IMR-90 (cell line): ENCODE data around the gene PTCH1. TPM values are rescaled to one million over a fixed set of nuclear protein-coding genes. Genes with fewer than 3 reads are reported as not detected.

Source experiments
- ATAC-seq: fragments of 200-7000 bp; cut with Tn5 transposase; 2 replicates; pipeline ENCODE4 v1.9.1; 2020; ENCODE audit warnings: low read depth, mild to moderate bottlenecking, moderate library complexity
- BruUV-seq: library from RNA; stranded (reverse); fragments of 400-500 nt; replicated peaks from 2 replicates; lab custom pipeline; 2021; lab: Mats Ljungman, UMichigan
- CTCF ChIA-PET: fragments of 300-600 bp; formaldehyde crosslinking; extraction: SDS; loops from one replicate; lab custom pipeline; 2021; ENCODE audit warnings: antibody characterized with exemption; lab: Yijun Ruan, JAX
- POLR2A ChIA-PET: fragments of 300-600 bp; sonication (Branson Sonifier 250); formaldehyde crosslinking; loops from one replicate; lab custom pipeline; 2022; ENCODE audit warnings: antibody characterized with exemption; ENCODE audit not compliant: unreplicated experiment; lab: Charles Lee
- DNase-seq: peaks from one replicate; pipeline ENCODE4 v3.0.0; 2013
- H2AFZ ChIP-seq: replicated peaks from 2 replicates; pipeline ENCODE3; 2013; ENCODE audit warnings: low read length, mild to moderate bottlenecking; ENCODE audit not compliant: poor library complexity
- H2AK5ac ChIP-seq: 2 replicates; pipeline ENCODE4 v1.6.1; 2013; ENCODE audit warnings: low read depth, low read length, inconsistent platforms
- H2AK9ac ChIP-seq: replicated peaks from 2 replicates; pipeline ENCODE3; 2013; ENCODE audit warnings: mild to moderate bottlenecking, low read depth, low read length, moderate library complexity; ENCODE audit not compliant: poor library complexity
- H2BK120ac ChIP-seq: 2 replicates; pipeline ENCODE4 v1.6.1; 2013; ENCODE audit warnings: low read depth, low read length, inconsistent platforms
- H2BK15ac ChIP-seq: 3 replicates; pipeline ENCODE4 v1.6.1; 2013; ENCODE audit warnings: low read depth, low read length, inconsistent platforms
- H2BK20ac ChIP-seq: 2 replicates; pipeline ENCODE4 v1.6.1; 2013; ENCODE audit warnings: low read depth, mild to moderate bottlenecking, inconsistent platforms, low read length, moderate library complexity
- H2BK5ac ChIP-seq: 2 replicates; pipeline ENCODE4 v1.6.1; 2013; ENCODE audit warnings: mild to moderate bottlenecking, low read depth, low read length, inconsistent platforms; ENCODE audit not compliant: poor library complexity, severe bottlenecking
- H3K14ac ChIP-seq: replicated peaks from 2 replicates; pipeline ENCODE4 v1.6.1; 2013; ENCODE audit warnings: low read depth, low read length, inconsistent platforms
- H3K18ac ChIP-seq: 2 replicates; pipeline ENCODE4 v1.6.1; 2013; ENCODE audit warnings: low read depth, low read length, control low read depth
- H3K23ac ChIP-seq: 2 replicates; pipeline ENCODE4 v1.6.1; 2013; ENCODE audit warnings: low read depth, low read length, inconsistent platforms
- H3K27ac ChIP-seq: 2 replicates; pipeline ENCODE4 v1.5.1; 2013; ENCODE audit warnings: mild to moderate bottlenecking, control low read depth, low read length; ENCODE audit not compliant: insufficient read depth
- H3K27me3 ChIP-seq: 2 replicates; pipeline ENCODE4 v1.6.1; 2013; ENCODE audit warnings: low read length; ENCODE audit not compliant: control insufficient read depth, insufficient read depth
- H3K36me3 ChIP-seq: 2 replicates; pipeline ENCODE4 v1.6.1; 2013; ENCODE audit warnings: low read length, mixed read lengths; ENCODE audit not compliant: control insufficient read depth, insufficient read depth
- H3K4ac ChIP-seq: 2 replicates; pipeline ENCODE4 v1.6.1; 2013; ENCODE audit warnings: low read depth, low read length, inconsistent platforms
- H3K4me1 ChIP-seq: 2 replicates; pipeline ENCODE4 v1.6.1; 2013; ENCODE audit warnings: low read length, mixed read lengths; ENCODE audit not compliant: control insufficient read depth, insufficient read depth
- H3K4me2 ChIP-seq: 2 replicates; pipeline ENCODE4 v1.6.1; 2013; ENCODE audit warnings: low read depth, mild to moderate bottlenecking, control low read depth, low read length, moderate library complexity
- H3K4me3 ChIP-seq: 2 replicates; pipeline ENCODE4 v1.5.1; 2013; ENCODE audit warnings: low read depth, mild to moderate bottlenecking, control low read depth, low read length, moderate library complexity; ENCODE audit not compliant: insufficient read depth
- H3K56ac ChIP-seq: 2 replicates; pipeline ENCODE4 v1.6.1; 2013; ENCODE audit warnings: low read length, inconsistent platforms; ENCODE audit not compliant: insufficient read depth; ENCODE audit errors: extremely low read depth
- H3K79me1 ChIP-seq, 2 experiments: 2 replicates each; pipeline ENCODE4 v1.6.1; 2013; ENCODE audit warnings: low read length in 2 of 2, inconsistent platforms in 1 of 2, low read depth in 1 of 2
- H3K9ac ChIP-seq: 2 replicates; pipeline ENCODE4 v1.6.1; 2013; ENCODE audit warnings: low read depth, low read length, control low read depth
- H3K9me1 ChIP-seq: 2 replicates; pipeline ENCODE4 v1.6.1; 2013; ENCODE audit warnings: low read length, inconsistent platforms; ENCODE audit not compliant: insufficient read depth
- H3K9me3 ChIP-seq: 2 replicates; pipeline ENCODE4 v1.6.1; 2013; ENCODE audit warnings: low read length; ENCODE audit not compliant: control insufficient read depth, insufficient read depth
- H4K20me1 ChIP-seq: 2 replicates; pipeline ENCODE4 v1.6.1; 2013; ENCODE audit warnings: low read length, inconsistent platforms; ENCODE audit not compliant: insufficient read depth
- H4K5ac ChIP-seq: 2 replicates; pipeline ENCODE4 v1.6.1; 2013; ENCODE audit warnings: mild to moderate bottlenecking, low read depth, low read length, control low read depth
- H4K8ac ChIP-seq, 2 experiments: 2 replicates each; pipeline ENCODE4 v1.6.1; 2013; ENCODE audit warnings: low read depth in 2 of 2, low read length in 2 of 2, control low read depth in 1 of 2, inconsistent platforms in 1 of 2
- H4K91ac ChIP-seq: 2 replicates; pipeline ENCODE4 v1.6.1; 2013; ENCODE audit warnings: low read depth, low read length, inconsistent platforms; ENCODE audit not compliant: insufficient read depth
- RCOR1 ChIP-seq: IDR thresholded peaks from 2 replicates; pipeline ENCODE4 v1.6.1; 2012; ENCODE audit warnings: mild to moderate bottlenecking, low read length, improper control_type of control experiment; ENCODE audit not compliant: insufficient replicate concordance
- RFX5 ChIP-seq: IDR thresholded peaks from 2 replicates; pipeline ENCODE4 v1.8.0; 2012; ENCODE audit warnings: low read depth, mild to moderate bottlenecking, low read length, moderate library complexity
- SMC3 ChIP-seq: fragments of 150-350 bp; IDR thresholded peaks from 2 replicates; pipeline ENCODE4 v1.6.1; 2016; ENCODE audit warnings: low read depth, mild to moderate bottlenecking, antibody characterized with exemption, low read length, moderate library complexity
- WGBS, 2 experiments: methylation state at CpG; one replicate each; pipeline versions ENCODE4 v1.1.5 to v1.1.7; 2013; ENCODE audit warnings: missing lambda C conversion rate in 2 of 2; ENCODE audit not compliant: insufficient read length in 1 of 2; ENCODE audit errors: extremely low coverage in 2 of 2; 5-methylcytosine and 5-hydroxymethylcytosine counted together
- dilution Hi-C: fragments of 300-500 bp; cut with HindIII; formaldehyde crosslinking; loops from one replicate; pipeline ENCODE4 v1.14.3; 2018; ENCODE audit warnings: low sequenced_read_pairs; ENCODE audit not compliant: unreplicated experiment
- in situ Hi-C: fragments of 300-500 bp; cut with MboI; formaldehyde crosslinking; loops from 3 replicates; pipeline ENCODE4 v1.14.3; 2019; ENCODE audit warnings: low sequenced_read_pairs, inconsistent platforms, mixed read lengths
- intact Hi-C: fragments of 100-400 bp; cut with micrococcal nuclease; formaldehyde crosslinking; loops from 2 replicates; pipeline ENCODE4 v1.10.0; 2022
- polyA plus RNA-seq, 3 experiments: library from polyadenylated mRNA; depleted of rRNA; stranded (reverse); fragments of >200 nt; gene quantifications; 2 replicates each; pipeline ENCODE4 v1.2.3, GENCODE V29; 2012; ENCODE audit warnings: low replicate concordance in 1 of 3
- total RNA-seq: library from RNA; depleted of rRNA; stranded (reverse); fragments of >200 nt; gene quantifications from 2 replicates; pipeline ENCODE4 v1.2.3, GENCODE V29; 2012
- TF ChIP-seq, protein P1 (sequence below): conservative IDR thresholded peaks from 2 replicates; pipeline ENCODE4 v1.5.1; 2012; ENCODE audit warnings: mild to moderate bottlenecking, low read depth, low read length, improper control_type of control experiment

PTCH1 gene
- total and polyA plus RNA-seq, 2 of the 4 experiments (the other 2 are of a cell fraction) = 4.1 to 5.0 TPM

DNA sequence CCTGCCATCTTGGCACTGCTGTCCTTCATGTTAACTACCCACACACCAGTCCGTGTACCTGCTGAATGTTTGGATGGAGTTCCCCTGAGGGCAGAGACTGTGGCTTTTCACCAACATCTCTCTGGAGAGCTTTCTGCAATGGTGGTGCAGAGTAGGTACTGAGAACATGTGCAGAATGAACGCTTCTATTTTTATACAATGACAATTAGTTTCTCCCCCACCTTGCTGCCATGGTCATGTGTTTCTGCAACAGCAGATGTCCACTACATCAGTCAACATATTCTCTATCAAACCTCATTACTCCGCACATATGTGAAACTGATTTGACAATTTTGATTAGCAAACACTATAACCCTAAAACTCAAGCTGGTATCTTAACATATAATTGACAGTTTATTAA, 14.5 kb downstream of the PTCH1 start:
- no peak overlapping the region for H2BK120ac ChIP-seq
- peaks cover 20 to 68% of the 10 kb centered on the region in 2 experiments for H3K79me1 ChIP-seq
- no peak overlapping the region for H2BK15ac ChIP-seq
- POLR2A ChIA-PET = no interaction called here
- H3K4me3 ChIP-seq = no peak overlapping the region
- H4K8ac ChIP-seq = no peak overlapping the region
- no peaks in the 10 kb centered on the region for H3K27me3 ChIP-seq
- H2AFZ ChIP-seq = no peak overlapping the region
- no peak overlapping the region for H3K4me2 ChIP-seq
- H3K14ac ChIP-seq = no peak overlapping the region
- peaks cover 14% of the 10 kb centered on the region for H3K9me1 ChIP-seq
- no peak overlapping the region for H3K27ac ChIP-seq
- H3K4me1 ChIP-seq = peaks cover 24% of the 10 kb centered on the region
- no peak overlapping the region for H3K56ac ChIP-seq
- intact Hi-C loops = loop anchor here (10.0 kb wide), 1 partner anchor 633 kb away; no protein-coding TSS in a partner anchor
- H3K23ac ChIP-seq = no peak overlapping the region
- peak overlapping the region; percentile 17; the same call in 1 of the 2 replicates for H2AK5ac ChIP-seq
- no peak overlapping the region for H2BK5ac ChIP-seq
- no peaks in the 10 kb centered on the region; the same call in 1 of the 2 replicates for H3K36me3 ChIP-seq
- no peak overlapping the region for H2BK20ac ChIP-seq
- CTCF ChIA-PET = interaction anchor here (0.6 kb wide), 1 partner anchor 322 kb away, joined by 4 read pairs; no protein-coding TSS in a partner anchor
- H3K9ac ChIP-seq = no peak overlapping the region
- DNase-seq (no peak), ATAC-seq (no peak)
- dilution Hi-C loops = no loop called here
- no peak overlapping the region for H4K5ac ChIP-seq
- WGBS, 2 experiments = no CpG with 5 or more reads among the region's 3 CpGs
- H3K9me3 ChIP-seq = no peaks in the 10 kb centered on the region
- no peak overlapping the region for H4K91ac ChIP-seq
- BruUV-seq = no TSS peak
- H3K18ac ChIP-seq = no peak overlapping the region
- no peak overlapping the region; the same call in 1 of the 2 replicates for H3K4ac ChIP-seq
- TF ChIP-seq, protein P1, sequence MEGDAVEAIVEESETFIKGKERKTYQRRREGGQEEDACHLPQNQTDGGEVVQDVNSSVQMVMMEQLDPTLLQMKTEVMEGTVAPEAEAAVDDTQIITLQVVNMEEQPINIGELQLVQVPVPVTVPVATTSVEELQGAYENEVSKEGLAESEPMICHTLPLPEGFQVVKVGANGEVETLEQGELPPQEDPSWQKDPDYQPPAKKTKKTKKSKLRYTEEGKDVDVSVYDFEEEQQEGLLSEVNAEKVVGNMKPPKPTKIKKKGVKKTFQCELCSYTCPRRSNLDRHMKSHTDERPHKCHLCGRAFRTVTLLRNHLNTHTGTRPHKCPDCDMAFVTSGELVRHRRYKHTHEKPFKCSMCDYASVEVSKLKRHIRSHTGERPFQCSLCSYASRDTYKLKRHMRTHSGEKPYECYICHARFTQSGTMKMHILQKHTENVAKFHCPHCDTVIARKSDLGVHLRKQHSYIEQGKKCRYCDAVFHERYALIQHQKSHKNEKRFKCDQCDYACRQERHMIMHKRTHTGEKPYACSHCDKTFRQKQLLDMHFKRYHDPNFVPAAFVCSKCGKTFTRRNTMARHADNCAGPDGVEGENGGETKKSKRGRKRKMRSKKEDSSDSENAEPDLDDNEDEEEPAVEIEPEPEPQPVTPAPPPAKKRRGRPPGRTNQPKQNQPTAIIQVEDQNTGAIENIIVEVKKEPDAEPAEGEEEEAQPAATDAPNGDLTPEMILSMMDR = no peak
- no peak for TF ChIP-seq RCOR1
- no peak for TF ChIP-seq RFX5
- no peak for TF ChIP-seq SMC3
- in situ Hi-C loops = no loop called here
- H4K20me1 ChIP-seq = peaks cover 60% of the 10 kb centered on the region
- no peak overlapping the region for H2AK9ac ChIP-seq
